Dendritic cell treated with granulocyte-macrophage colony-stimulating factor and Interleukin-4, amounts not matched to agents 40 ng/mL and 50 ng/mL, for 4 days (primary cell): Measurements from ENCODE around the gene VASN.

ENCODE experiments used
- H3K27ac Mint-ChIP-seq: one replicate; pipeline ENCODE4 v1.8.0; 2022; ENCODE audit warnings: mild to moderate bottlenecking, mixed read lengths
- H3K27me3 Mint-ChIP-seq: one replicate; pipeline ENCODE4 v1.8.0; 2022; ENCODE audit warnings: mild to moderate bottlenecking, mixed read lengths
- H3K36me3 Mint-ChIP-seq: one replicate; pipeline ENCODE4 v1.8.0; 2022; ENCODE audit warnings: low read depth, mixed read lengths
- H3K4me1 Mint-ChIP-seq: one replicate; pipeline ENCODE4 v1.8.0; 2022; ENCODE audit warnings: low read depth, mixed read lengths
- H3K4me3 Mint-ChIP-seq: one replicate; pipeline ENCODE4 v1.8.0; 2022; ENCODE audit warnings: mild to moderate bottlenecking, moderate library complexity, mixed read lengths
- H3K9me3 Mint-ChIP-seq: one replicate; pipeline ENCODE4 v1.8.0; 2022; ENCODE audit warnings: mixed read lengths
- intact Hi-C: fragments of 100-400 bp; cut with micrococcal nuclease; formaldehyde crosslinking; loops from one replicate; pipeline ENCODE4 v1.15.0; 2022

The VASN gene

GRCh38 chr16:4371357-4372000, at the start of gene VASN:
VASN (plus strand) TSS chr16:4371848; CDS start chr16:4380878, 9,030 bp downstream.
- Mint-ChIP-seq H3K27ac (no peak within 1 kb of the TSS), H3K27me3 (no peaks in the 10 kb centered on the region), H3K4me3 (peak within 1 kb of the TSS; percentile 65), H3K36me3 (peaks cover 87% of the 10 kb centered on the region), H3K9me3 (no peaks in the 10 kb centered on the region), H3K4me1 (peaks cover 52% of the 10 kb centered on the region)
- intact Hi-C loops = no loop called here

- no peaks in the 10 kb centered on the region for H3K9me3 Mint-ChIP-seq
- H3K4me1 Mint-ChIP-seq = peaks cover 34% of the 10 kb centered on the region
- peaks cover 48% of the 10 kb centered on the region for H3K27me3 Mint-ChIP-seq
- H3K36me3 Mint-ChIP-seq = no peaks in the 10 kb centered on the region
- intact Hi-C loops = no loop called here
- H3K27ac Mint-ChIP-seq = no peak overlapping the region
- H3K4me3 Mint-ChIP-seq = no peak overlapping the region
These were observed 49.3 kb upstream of the VASN start for GRCh38 chr16:4322121-4323052.

- Mint-ChIP-seq H3K27me3 (peaks cover 43% of the 10 kb centered on the region), H3K4me3 (no peak overlapping the region), H3K36me3 (no peaks in the 10 kb centered on the region), H3K27ac (peak overlapping the region; percentile 73), H3K9me3 (no peaks in the 10 kb centered on the region), H3K4me1 (peaks cover 32% of the 10 kb centered on the region)
- intact Hi-C loops = no loop called here
These were observed 48.4 kb upstream of the VASN start for GRCh38 chr16:4323071-4323844.

- H3K36me3 Mint-ChIP-seq = no peaks in the 10 kb centered on the region
These were observed 47.7 kb upstream of the VASN start for GRCh38 chr16:4323845-4324488.

GRCh38 chr16:4324492-4325252, 47.0 kb upstream of the VASN start:
- H3K27ac Mint-ChIP-seq = peak overlapping the region; percentile 73
- no peak overlapping the region for H3K4me3 Mint-ChIP-seq
- intact Hi-C loops = loop anchor here (5.0 kb wide), 1 partner anchor 52 kb away; the partner anchor contains the start of gene TFAP4
- H3K9me3 Mint-ChIP-seq = no peaks in the 10 kb centered on the region
- no peaks in the 10 kb centered on the region for H3K36me3 Mint-ChIP-seq
- peaks cover 42% of the 10 kb centered on the region for H3K4me1 Mint-ChIP-seq
- H3K27me3 Mint-ChIP-seq = peaks cover 34% of the 10 kb centered on the region

More at GRCh38 chr16:4323845-4324488, 47.7 kb upstream of the VASN start:
- intact Hi-C loops = no loop called here
- Mint-ChIP-seq H3K27me3 (peaks cover 41% of the 10 kb centered on the region), H3K9me3 (no peaks in the 10 kb centered on the region), H3K4me1 (peaks cover 39% of the 10 kb centered on the region), H3K27ac (peak overlapping the region; percentile 73), H3K4me3 (no peak overlapping the region)

GRCh38 chr16:4325253-4325758, 46.3 kb upstream of the VASN start:
- H3K27me3 Mint-ChIP-seq = peaks cover 27% of the 10 kb centered on the region
- H3K4me1 Mint-ChIP-seq = peaks cover 42% of the 10 kb centered on the region
- no peaks in the 10 kb centered on the region for H3K9me3 Mint-ChIP-seq
- H3K27ac Mint-ChIP-seq = peak overlapping the region; percentile 59
- H3K4me3 Mint-ChIP-seq = no peak overlapping the region
- H3K36me3 Mint-ChIP-seq = no peaks in the 10 kb centered on the region
- intact Hi-C loops = loop anchor here (5.0 kb wide), 1 partner anchor 53 kb away; the partner anchor contains the start of gene TFAP4

- intact Hi-C loops = loop anchor here (5.0 kb wide), 1 partner anchor 55 kb away; the partner anchor contains the start of gene TFAP4
- Mint-ChIP-seq H3K27ac (peak overlapping the region; percentile 80), H3K36me3 (no peaks in the 10 kb centered on the region), H3K27me3 (peaks cover 17% of the 10 kb centered on the region), H3K9me3 (no peaks in the 10 kb centered on the region), H3K4me3 (peak overlapping the region; percentile 74), H3K4me1 (peaks cover 42% of the 10 kb centered on the region)
These were observed 44.1 kb upstream of the VASN start for GRCh38 chr16:4327386-4328045.

- Mint-ChIP-seq H3K4me3 (peak overlapping the region; percentile 74), H3K4me1 (peaks cover 42% of the 10 kb centered on the region), H3K27me3 (peaks cover 23% of the 10 kb centered on the region), H3K36me3 (no peaks in the 10 kb centered on the region), H3K9me3 (no peaks in the 10 kb centered on the region), H3K27ac (peak overlapping the region; percentile 80)
- intact Hi-C loops = loop anchor here (5.0 kb wide), 1 partner anchor 56 kb away; the partner anchor contains the start of gene TFAP4
These were observed 43.4 kb upstream of the VASN start for GRCh38 chr16:4328046-4328781.

GRCh38 chr16:4328782-4329775, 42.6 kb upstream of the VASN start:
- peaks cover 36% of the 10 kb centered on the region for H3K4me1 Mint-ChIP-seq
- H3K27me3 Mint-ChIP-seq = peaks cover 24% of the 10 kb centered on the region
- intact Hi-C loops = loop anchor here (5.0 kb wide), 1 partner anchor 57 kb away; the partner anchor contains the start of gene TFAP4
- H3K27ac Mint-ChIP-seq = peak overlapping the region; percentile 80
- H3K36me3 Mint-ChIP-seq = no peaks in the 10 kb centered on the region
- no peak overlapping the region for H3K4me3 Mint-ChIP-seq
- H3K9me3 Mint-ChIP-seq = no peaks in the 10 kb centered on the region

- no peaks in the 10 kb centered on the region for H3K9me3 Mint-ChIP-seq
- peaks cover 9% of the 10 kb centered on the region for H3K36me3 Mint-ChIP-seq
- no peak overlapping the region for H3K27ac Mint-ChIP-seq
- intact Hi-C loops = loop anchor here (1.0 to 10.0 kb wide), 3 partner anchors 42 to 346 kb away; no protein-coding TSS in a partner anchor
- H3K4me1 Mint-ChIP-seq = peaks cover 28% of the 10 kb centered on the region
- peaks cover 21% of the 10 kb centered on the region for H3K27me3 Mint-ChIP-seq
- H3K4me3 Mint-ChIP-seq = no peak overlapping the region
These were observed 41.3 kb upstream of the VASN start for GRCh38 chr16:4330277-4330874.
